ENCODE data around the gene NCR3LG1. TPM values are rescaled to one million over a fixed set of nuclear protein-coding genes. Genes with fewer than 3 reads are reported as not detected.

The NCR3LG1 gene
- total RNA-seq, 1 donor from 2014 or later, result 10.0 TPM

Other genes starting within 250 kb of the NCR3LG1 start
- 29.3 and 32.5 TPM in 2 replicates for gene PIK3C2A, start 143.8 kb upstream of the NCR3LG1 start, total RNA-seq
- 99.4 and 106 TPM in 2 replicates for gene NUCB2, start 75.1 kb upstream of the NCR3LG1 start, total RNA-seq
- gene KCNJ11, start 36.9 kb downstream of the NCR3LG1 start, total RNA-seq, result 0.83 and 0.91 TPM in 2 replicates
- gene ABCC8, start 125.0 kb downstream of the NCR3LG1 start, total RNA-seq, result 0.30 TPM in 1 of 2 replicates, not detected in the other
- not detected in 2 replicates for gene USH1C, start 192.6 kb downstream of the NCR3LG1 start, total RNA-seq
- gene OTOG, start 195.5 kb downstream of the NCR3LG1 start, total RNA-seq, result not detected in 2 replicates